Adrenal gland (tissue), 12 donors: ENCODE results near the gene PMF1. TPM values are rescaled to one million over a fixed set of nuclear protein-coding genes. Genes with fewer than 3 reads are reported as not detected.

ENCODE experiments used
- DNase-seq, 7 donors: peaks; one replicate each; pipeline ENCODE4 v3.0.0-alpha.2; 2019 to 2020
- H3K27ac ChIP-seq, 5 donors: fragments of 200-600 bp; sonication (generic) in 4 of 5; 1 replicate in 3 of 5; 2 replicates in 2 of 5; pipeline versions ENCODE4 v1.5.1 to v1.8.0; 2016 to 2020; ENCODE audit warnings: mild to moderate bottlenecking in 1 of 5
- H3K27me3 ChIP-seq: fragments of 200-600 bp; 2 replicates; pipeline ENCODE4 v1.8.0; 2021
- H3K36me3 ChIP-seq, 2 donors: fragments of 200-600 bp; replicated peaks in 1 of 2; 1 replicate in 1 of 2; 2 replicates in 1 of 2; pipeline versions ENCODE4 v1.5.1 to v1.8.0; 2018 to 2022
- H3K4me1 ChIP-seq, 2 donors: fragments of 200-600 bp; replicated peaks in 1 of 2; 1 replicate in 1 of 2; 2 replicates in 1 of 2; pipeline versions ENCODE4 v1.5.1 to v1.8.0; 2018 to 2021
- H3K4me3 ChIP-seq, 4 donors: fragments of 200-600 bp; sonication (generic) in 3 of 4; one replicate each; pipeline ENCODE4 v1.5.1; 2016 to 2018
- H3K9me3 ChIP-seq, 3 donors: fragments of 200-600 bp; sonication (generic) in 1 of 3; replicated peaks in 1 of 3; 1 replicate in 2 of 3; 2 replicates in 1 of 3; pipeline versions ENCODE4 v1.5.1 to v1.8.0; 2016 to 2021
- POLR2A ChIP-seq, 2 donors: fragments of 450-650 bp; IDR thresholded peaks; one replicate each; pipeline ENCODE4 v1.6.1; 2017; ENCODE audit warnings: antibody characterized with exemption in 2 of 2, mild to moderate bottlenecking in 2 of 2, moderate library complexity in 1 of 2
- WGBS, 4 donors: extraction: QIAGEN DNeasy Blood & Tissue Kit in 2 of 4; methylation state at CpG; one replicate each; pipeline versions ENCODE4 v1.1.5 to v1.1.7; 2013 to 2017; 5-methylcytosine and 5-hydroxymethylcytosine counted together
- intact Hi-C, 2 donors: fragments of 100-400 bp; cut with DNase I; formaldehyde crosslinking; loops; one replicate each; pipeline versions ENCODE4 v1.14.1 to v1.15.0; 2022 to 2023
- polyA plus RNA-seq, 3 donors: library from polyadenylated mRNA; stranded (reverse); fragments of 200-250 nt in 2 of 3; fragments of 350-450 nt in 1 of 3; fragmentation: Illumina TruSeq in 1 of 3; extraction: RNeasy Lipid Tissue Mini Kit (QIAGEN cat#74804) in 1 of 3; gene quantifications; one replicate each; pipeline ENCODE4 v1.2.3, GENCODE V29; 2013 to 2014
- total RNA-seq, 9 donors: library from RNA; depleted of rRNA in 4 of 9; stranded (reverse); fragments of >200 nt in 4 of 9; fragments of 120-200 nt in 1 of 9; fragmentation: NEBNext Ultra II Directional in 1 of 9; extraction: Animal tissue kit (Norgen Biotek cat#: 25700) in 1 of 9; gene quantifications; one replicate each; pipeline versions ENCODE4 v1.1.0 to v1.2.4, GENCODE V29; 2013 to 2023
- TF ChIP-seq, protein P1 (sequence below), 6 experiments: fragments of 450-650 bp in 4 of 6; fragments of 200-600 bp in 2 of 6; sonication (generic) in 1 of 6; IDR thresholded peaks; 1 replicate in 5 of 6; 2 replicates in 1 of 6; pipeline versions ENCODE4 v1.5.1 to v1.8.0; 2016 to 2021; ENCODE audit warnings: antibody characterized with exemption in 6 of 6, mild to moderate bottlenecking in 2 of 6, moderate library complexity in 1 of 6
- donor health status: healthy with polysubstance abuse.
- donor health status: Bipolar disorder and iron deficiency.
- donor health status: DM: yes; HTN: yes; CAD: no.
- donor health status: DM: no; HTN: no; CAD: no.
- donor health status: DM: no; HTN: no; CAD: no.
- donor health status: DM: yes; HTN: yes; CAD: no.

Gene PMF1
- total and polyA plus RNA-seq, 12 donors = 45.6 to 103 (median 67.7) TPM

DNA sequence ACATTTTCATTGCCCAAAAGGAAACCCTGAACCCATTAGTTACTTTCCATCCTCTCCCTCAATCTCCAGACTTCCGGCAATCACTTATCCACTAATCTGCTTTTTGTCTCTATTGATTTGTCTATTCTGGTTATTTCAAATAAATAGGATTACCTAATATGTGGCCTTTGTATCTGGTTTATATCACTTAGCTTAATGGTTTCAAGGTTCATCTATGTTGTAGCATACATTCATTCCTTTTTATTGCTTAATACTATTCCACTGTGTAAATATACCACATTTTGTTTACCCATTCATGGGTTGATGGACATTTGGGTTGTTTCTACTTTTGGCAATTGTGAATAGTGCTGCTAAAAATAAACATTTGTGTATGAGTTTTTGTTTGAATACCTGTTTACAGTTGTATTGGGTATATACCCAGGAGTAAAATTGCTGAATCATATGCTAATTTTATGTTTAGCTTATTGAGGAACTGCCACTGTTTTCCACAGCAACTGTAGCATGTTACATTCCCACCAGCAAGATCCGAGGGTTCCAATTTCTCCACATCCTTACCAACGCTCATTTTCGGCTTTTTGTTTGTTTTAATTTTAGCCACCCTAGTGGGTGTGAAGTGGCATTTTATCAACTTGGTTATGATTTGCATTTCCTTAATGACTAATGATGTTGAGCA lies 21.4 kb upstream of the PMF1 start:
- intact Hi-C loops = no loop called here
- Histone ChIP-seq H3K27me3 (no peaks in the 10 kb centered on the region), H3K9me3 (no peaks in the 10 kb centered on the region), H3K36me3 (peaks cover 0 to 2% of the 10 kb centered on the region in 2 donors), H3K4me1 (peaks cover 0 to 17% of the 10 kb centered on the region in 2 donors), H3K27ac (no peak overlapping the region), H3K4me3 (no peak overlapping the region)
- no peak for TF ChIP-seq POLR2A (IDR thresholded peaks at IDR 0.05)
- TF ChIP-seq, protein P1, sequence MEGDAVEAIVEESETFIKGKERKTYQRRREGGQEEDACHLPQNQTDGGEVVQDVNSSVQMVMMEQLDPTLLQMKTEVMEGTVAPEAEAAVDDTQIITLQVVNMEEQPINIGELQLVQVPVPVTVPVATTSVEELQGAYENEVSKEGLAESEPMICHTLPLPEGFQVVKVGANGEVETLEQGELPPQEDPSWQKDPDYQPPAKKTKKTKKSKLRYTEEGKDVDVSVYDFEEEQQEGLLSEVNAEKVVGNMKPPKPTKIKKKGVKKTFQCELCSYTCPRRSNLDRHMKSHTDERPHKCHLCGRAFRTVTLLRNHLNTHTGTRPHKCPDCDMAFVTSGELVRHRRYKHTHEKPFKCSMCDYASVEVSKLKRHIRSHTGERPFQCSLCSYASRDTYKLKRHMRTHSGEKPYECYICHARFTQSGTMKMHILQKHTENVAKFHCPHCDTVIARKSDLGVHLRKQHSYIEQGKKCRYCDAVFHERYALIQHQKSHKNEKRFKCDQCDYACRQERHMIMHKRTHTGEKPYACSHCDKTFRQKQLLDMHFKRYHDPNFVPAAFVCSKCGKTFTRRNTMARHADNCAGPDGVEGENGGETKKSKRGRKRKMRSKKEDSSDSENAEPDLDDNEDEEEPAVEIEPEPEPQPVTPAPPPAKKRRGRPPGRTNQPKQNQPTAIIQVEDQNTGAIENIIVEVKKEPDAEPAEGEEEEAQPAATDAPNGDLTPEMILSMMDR (IDR thresholded peaks at IDR 0.05) = no peak
- WGBS, 4 donors = 80 to 88% (median 85%) methylated on average over 4 of the region's 4 CpGs
- no peak for DNase-seq

DNA sequence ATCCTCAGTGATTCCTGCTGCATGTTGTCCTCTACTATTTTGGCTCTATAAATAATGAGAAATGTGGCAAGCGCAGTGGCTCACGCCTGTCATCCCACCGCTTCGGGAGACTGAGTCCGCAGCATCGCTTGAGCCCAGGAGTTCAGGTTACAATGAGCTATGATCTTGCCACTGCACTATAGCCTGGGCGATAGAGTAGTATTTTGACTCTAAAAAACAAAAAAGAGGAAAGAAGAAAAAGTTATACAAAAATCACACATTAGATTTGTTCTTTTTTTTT lies 19.7 kb upstream of the PMF1 start:
- Histone ChIP-seq H3K36me3 (peaks cover 0 to 7% of the 10 kb centered on the region in 2 donors), H3K4me3 (peak overlapping the region in 2 of 4 donors; percentile 42 to 72), H3K27me3 (no peaks in the 10 kb centered on the region), H3K9me3 (no peaks in the 10 kb centered on the region), H3K4me1 (peaks cover 0 to 17% of the 10 kb centered on the region in 2 donors), H3K27ac (peak overlapping the region in 3 of 5 donors; percentile 56 to 83 (median 80))
- intact Hi-C loops = no loop called here
- no peak for TF ChIP-seq POLR2A (IDR thresholded peaks at IDR 0.05)
- DNase-seq = no peak
- WGBS, 4 donors = 75 to 87% (median 80%) methylated on average over 7 of the region's 7 CpGs

DNA sequence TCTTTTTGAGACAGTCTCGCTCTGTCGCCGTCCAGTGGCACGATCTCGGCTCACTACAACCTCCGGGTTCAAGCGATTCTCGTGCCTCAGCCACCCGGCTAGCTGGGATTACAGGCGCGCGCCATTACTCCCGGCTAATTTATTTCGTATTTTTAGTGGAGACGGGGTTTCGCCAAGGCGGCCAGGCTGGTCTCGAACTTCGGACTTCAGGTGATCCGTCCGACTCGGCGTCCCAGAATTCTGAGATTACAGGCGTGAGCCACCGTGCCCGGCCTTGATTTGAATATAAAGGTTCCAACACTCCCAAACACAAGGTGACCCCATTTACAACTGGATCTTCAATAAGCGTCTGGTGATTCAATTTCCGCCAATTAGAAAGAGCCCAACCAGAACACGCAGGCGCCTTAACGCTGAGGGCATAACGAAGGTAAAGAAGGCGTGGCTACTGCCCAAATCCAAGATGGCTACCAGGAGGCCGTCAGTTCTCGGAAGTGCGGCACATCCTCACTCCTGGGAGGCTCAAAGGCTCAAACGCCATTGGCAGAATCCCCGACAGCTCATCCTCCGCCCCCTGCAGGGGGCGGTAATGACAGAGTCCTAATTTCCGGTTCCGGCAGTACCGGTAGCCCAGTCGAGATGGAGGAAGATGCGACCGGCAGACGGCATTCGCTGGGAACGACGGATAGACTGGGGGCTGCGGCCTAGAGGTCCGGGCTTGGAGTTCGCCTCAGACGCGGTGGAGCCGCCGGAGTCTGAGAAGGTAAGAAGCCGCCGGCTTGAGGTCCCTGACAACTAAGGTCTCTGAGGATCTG lies 19.1 kb upstream of the PMF1 start, which contains the start of gene SLC25A44:
Gene SLC25A44, plus strand, starts transcription at position 617 of the 812 bp plus-strand sequence. CDS start 5,744 bp downstream, outside the sequence.
- TF ChIP-seq POLR2A (IDR thresholded peaks at IDR 0.05) = peak; percentile 21 to 65
- TF ChIP-seq, protein P1 (IDR thresholded peaks at IDR 0.05) = peak; percentile 28 to 68 (median 54)
- Histone ChIP-seq H3K4me3 (peak within 1 kb of the TSS; percentile 10 to 83 (median 74)), H3K27ac (peak within 1 kb of the TSS in 3 of 5 donors; percentile 56 to 83 (median 80)), H3K27me3 (no peaks in the 10 kb centered on the region), H3K4me1 (peaks cover 0 to 17% of the 10 kb centered on the region in 2 donors), H3K36me3 (peaks cover 0 to 7% of the 10 kb centered on the region in 2 donors), H3K9me3 (no peaks in the 10 kb centered on the region)
- DNase-seq = peak; percentile 97 to 99 (median 98)
- 2 to 17% (median 3%) methylated on average over 17 to 59 of the region's 59 CpGs for WGBS, 4 donors
- intact Hi-C loops = no loop called here

DNA sequence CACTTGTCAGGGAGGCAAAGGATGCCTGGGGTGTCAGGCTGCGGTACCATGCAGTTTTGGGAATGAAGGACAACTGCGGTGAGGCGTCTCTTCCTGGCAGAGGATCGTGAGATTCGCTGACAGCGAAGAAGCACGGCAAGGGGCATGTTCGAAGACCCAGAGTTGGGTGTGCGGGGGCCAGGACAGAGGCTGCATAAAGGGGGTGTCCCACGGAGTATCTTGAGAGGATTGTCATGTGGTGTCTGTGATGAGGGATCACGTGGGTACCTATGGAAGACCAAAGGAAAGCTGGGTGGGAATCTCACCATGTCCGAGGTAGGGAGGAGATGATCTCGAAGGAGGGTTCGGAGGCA lies 18.5 kb upstream of the PMF1 start:
- Histone ChIP-seq H3K36me3 (peaks cover 0 to 7% of the 10 kb centered on the region in 2 donors), H3K4me1 (peaks cover 0 to 17% of the 10 kb centered on the region in 2 donors), H3K27me3 (no peaks in the 10 kb centered on the region), H3K4me3 (peak overlapping the region; percentile 10 to 83 (median 74)), H3K9me3 (no peaks in the 10 kb centered on the region), H3K27ac (peak overlapping the region in 3 of 5 donors; percentile 48 to 79 (median 51))
- no peak for TF ChIP-seq POLR2A (IDR thresholded peaks at IDR 0.05)
- 12 to 16% (median 13%) methylated on average over 14 of the region's 14 CpGs for WGBS, 4 donors
- intact Hi-C loops = no loop called here
- DNase-seq = no peak

DNA sequence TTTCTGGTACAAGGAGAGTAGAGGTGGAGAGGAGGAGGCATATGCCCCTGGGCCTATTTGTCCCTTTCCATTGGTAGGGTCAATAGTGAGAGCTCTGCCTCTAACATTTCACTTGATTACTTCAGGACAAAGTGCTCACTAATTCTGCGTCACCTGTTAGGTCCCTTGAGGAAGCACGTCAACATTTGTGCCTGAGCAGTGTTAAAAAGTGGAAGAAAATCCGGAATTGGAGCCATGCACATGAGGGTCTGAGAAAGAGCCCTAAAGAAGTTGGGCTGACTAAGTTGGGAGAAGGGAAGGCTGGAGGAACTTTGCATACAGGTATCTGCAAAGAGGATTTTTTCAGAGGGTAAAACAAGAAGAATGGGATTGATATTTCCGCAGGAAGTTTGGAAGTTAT lies 17.0 kb upstream of the PMF1 start:
- peaks cover 0 to 17% of the 10 kb centered on the region in 2 donors for H3K4me1 ChIP-seq
- no peak overlapping the region for H3K27ac ChIP-seq
- no peaks in the 10 kb centered on the region for H3K9me3 ChIP-seq
- H3K4me3 ChIP-seq = no peak overlapping the region
- H3K36me3 ChIP-seq = peaks cover 0 to 17% of the 10 kb centered on the region in 2 donors
- no peak for DNase-seq
- WGBS, 4 donors = 76 to 89% (median 81%) methylated on average over 4 of the region's 4 CpGs
- intact Hi-C loops = no loop called here
- TF ChIP-seq POLR2A (IDR thresholded peaks at IDR 0.05) = no peak
- TF ChIP-seq, protein P1 (IDR thresholded peaks at IDR 0.05) = no peak
- H3K27me3 ChIP-seq = no peaks in the 10 kb centered on the region
